ENCODE results near the gene APCDD1L.

GRCh38 chr20:58536289-58536688, 21.1 kb upstream of the APCDD1L start:
- no peak for TF ChIP-seq POLR2AphosphoS5 (IDR thresholded peaks at IDR 0.05; ENCODE audit: borderline replicate concordance, low read depth, low read length)
- no peak for TF ChIP-seq FOXP2 (optimal IDR thresholded peaks at IDR 0.05; ENCODE audit: control extremely low read depth, extremely low read length, insufficient read depth)
